ENCODE data around the gene KASH5.

The KASH5 gene

DNA sequence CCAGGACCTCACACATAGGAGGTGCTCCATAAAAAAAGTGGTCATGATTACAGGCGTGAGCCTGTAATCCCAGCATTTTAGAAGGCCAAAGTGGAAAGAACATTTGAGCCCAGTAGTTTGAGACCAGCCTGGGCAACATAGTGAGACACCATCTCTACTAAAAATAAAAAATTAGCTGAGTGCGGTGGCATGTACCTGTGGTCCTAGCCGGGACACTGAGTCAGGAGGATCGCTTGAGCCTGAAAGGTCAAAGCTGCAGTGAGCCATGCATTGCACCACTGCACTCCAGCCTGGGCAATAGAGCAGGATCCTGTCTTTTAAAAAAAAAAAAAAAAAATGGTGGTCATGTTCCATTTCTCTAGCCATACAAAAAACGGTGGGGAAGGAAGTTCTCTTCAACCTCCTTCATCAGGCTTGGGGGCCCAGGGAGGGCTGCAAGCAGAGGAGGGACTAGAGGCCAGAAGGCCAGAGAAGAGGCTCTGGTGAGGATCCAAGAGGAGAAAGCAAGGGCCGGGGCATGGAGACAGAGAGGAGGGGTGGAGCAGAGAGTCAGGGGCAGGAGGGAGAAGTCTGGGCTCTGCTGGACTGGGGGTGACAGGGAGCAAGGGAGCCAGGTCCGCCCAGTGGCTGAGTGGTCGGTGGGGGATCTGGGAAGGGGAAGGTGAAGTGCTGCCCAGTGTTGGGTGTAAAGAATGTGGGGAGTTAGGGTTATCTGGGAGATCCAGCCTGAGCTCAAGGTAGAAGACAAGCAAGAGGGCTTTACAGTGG, 8.9 kb downstream of the KASH5 start:
- Histone ChIP-seq H3K4me3 (ENCODE audit: insufficient read depth, low read depth, low read length, poor library complexity, severe bottlenecking) (no peak overlapping the region), H3K27me3 (replicated peaks; ENCODE audit: control insufficient read depth, insufficient read depth, low read length, poor library complexity, severe bottlenecking) (no peaks in the 10 kb centered on the region), H3K36me3 (ENCODE audit: control insufficient read depth, insufficient read depth, low read length) (no peaks in the 10 kb centered on the region)

DNA sequence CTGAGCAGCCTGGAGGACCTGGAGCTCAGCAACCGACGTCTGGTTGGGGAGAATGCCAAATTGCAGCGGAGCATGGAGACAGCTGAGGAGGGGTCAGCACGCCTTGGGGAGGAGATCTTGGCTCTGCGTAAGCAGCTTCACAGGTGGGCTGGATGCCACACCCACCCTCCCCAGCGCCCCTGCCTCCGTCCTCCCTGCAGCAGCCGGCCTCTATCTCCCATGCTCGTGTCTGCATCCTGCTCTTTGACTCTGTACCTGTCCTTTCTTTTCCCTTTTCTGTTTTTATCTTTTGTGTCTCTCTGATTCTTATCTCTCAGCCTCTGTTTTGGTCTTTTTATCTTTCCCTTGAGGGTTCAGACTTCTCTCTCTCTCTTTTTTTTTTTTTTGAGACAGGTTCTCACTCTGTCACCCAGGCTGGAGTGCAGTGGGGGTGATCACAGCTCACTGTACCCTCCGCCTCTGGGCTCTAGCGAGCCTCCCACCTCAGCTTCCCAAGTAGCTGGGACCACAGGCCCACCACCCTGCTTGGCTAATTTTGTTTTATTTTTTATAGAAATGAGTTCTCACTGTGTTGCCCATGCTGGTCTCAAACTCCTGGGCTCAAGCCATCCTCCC, 10.1 kb downstream of the KASH5 start:
- no peaks in the 10 kb centered on the region for H3K36me3 ChIP-seq (ENCODE audit: control insufficient read depth, insufficient read depth, low read length)

More for the DNA sequence above, 8.9 kb downstream of the KASH5 start:
- Histone ChIP-seq H3K27ac (ENCODE audit: insufficient read depth, low read length, poor library complexity, severe bottlenecking) (no peak overlapping the region), H3K4me1 (ENCODE audit: control insufficient read depth, insufficient read depth, low read length, poor library complexity, severe bottlenecking) (peaks cover 11% of the 10 kb centered on the region), H3K9me3 (ENCODE audit: control insufficient read depth, low read length) (no peaks in the 10 kb centered on the region)
- DNase-seq = no peak

DNA sequence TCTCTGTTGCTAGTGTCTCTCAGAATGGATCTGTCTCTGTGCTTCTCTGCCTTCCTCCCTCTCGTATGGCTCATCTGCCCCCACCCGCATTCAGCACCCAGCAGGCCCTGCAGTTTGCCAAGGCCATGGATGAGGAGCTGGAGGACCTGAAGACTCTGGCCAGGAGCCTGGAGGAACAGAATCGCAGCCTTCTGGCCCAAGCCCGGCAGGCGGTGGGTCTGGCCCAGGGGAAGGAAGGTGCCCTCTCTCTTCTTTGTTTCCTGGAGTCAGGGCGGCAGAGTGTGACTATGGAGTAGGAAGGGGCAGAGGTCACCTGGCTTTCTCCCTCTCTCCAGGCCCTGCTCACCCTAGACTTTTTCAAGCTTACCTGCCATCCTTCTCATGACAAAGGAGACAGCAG, 10.9 kb downstream of the KASH5 start:
- Histone ChIP-seq H3K9me3 (ENCODE audit: control insufficient read depth, low read length) (no peaks in the 10 kb centered on the region), H3K27ac (ENCODE audit: insufficient read depth, low read length, poor library complexity, severe bottlenecking) (no peak overlapping the region), H3K4me1 (ENCODE audit: control insufficient read depth, insufficient read depth, low read length, poor library complexity, severe bottlenecking) (peaks cover 9% of the 10 kb centered on the region), H3K4me3 (ENCODE audit: insufficient read depth, low read depth, low read length, poor library complexity, severe bottlenecking) (no peak overlapping the region), H3K36me3 (ENCODE audit: control insufficient read depth, insufficient read depth, low read length) (no peaks in the 10 kb centered on the region), H3K27me3 (replicated peaks; ENCODE audit: control insufficient read depth, insufficient read depth, low read length, poor library complexity, severe bottlenecking) (no peaks in the 10 kb centered on the region)
- DNase-seq = no peak

More for the DNA sequence above, 10.1 kb downstream of the KASH5 start:
- H3K4me1 ChIP-seq (ENCODE audit: control insufficient read depth, insufficient read depth, low read length, poor library complexity, severe bottlenecking) = peaks cover 9% of the 10 kb centered on the region
- H3K4me3 ChIP-seq (ENCODE audit: insufficient read depth, low read depth, low read length, poor library complexity, severe bottlenecking) = no peak overlapping the region
- no peaks in the 10 kb centered on the region for H3K9me3 ChIP-seq (ENCODE audit: control insufficient read depth, low read length)
- no peak overlapping the region for H3K27ac ChIP-seq (ENCODE audit: insufficient read depth, low read length, poor library complexity, severe bottlenecking)
- no peak for DNase-seq
- H3K27me3 ChIP-seq (replicated peaks; ENCODE audit: control insufficient read depth, insufficient read depth, low read length, poor library complexity, severe bottlenecking) = no peaks in the 10 kb centered on the region

DNA sequence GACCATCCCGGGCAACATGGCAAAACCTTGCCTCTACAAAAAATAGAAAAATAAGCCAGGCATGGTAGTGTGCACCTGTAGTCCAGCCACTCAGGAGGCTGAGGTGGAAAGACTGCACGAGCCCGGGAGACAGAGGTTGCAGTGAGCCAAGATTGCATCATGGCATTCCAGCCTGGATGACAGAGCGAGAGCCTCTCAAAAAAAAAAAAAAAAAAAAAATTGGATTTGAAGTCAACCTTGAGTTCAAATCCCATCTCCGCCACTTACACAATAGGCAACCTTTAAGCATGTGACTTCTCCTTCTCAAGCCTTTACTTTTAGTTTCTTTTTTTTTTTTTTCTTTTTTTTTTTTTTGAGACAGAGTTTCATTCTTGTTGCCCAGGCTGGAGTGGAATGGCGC, 12.0 kb downstream of the KASH5 start:
- H3K9me3 ChIP-seq (ENCODE audit: control insufficient read depth, low read length) = no peaks in the 10 kb centered on the region
- no peak overlapping the region for H3K4me3 ChIP-seq (ENCODE audit: insufficient read depth, low read depth, low read length, poor library complexity, severe bottlenecking)
- DNase-seq = no peak
- H3K27me3 ChIP-seq (replicated peaks; ENCODE audit: control insufficient read depth, insufficient read depth, low read length, poor library complexity, severe bottlenecking) = no peaks in the 10 kb centered on the region
- no peaks in the 10 kb centered on the region for H3K36me3 ChIP-seq (ENCODE audit: control insufficient read depth, insufficient read depth, low read length)
- H3K4me1 ChIP-seq (ENCODE audit: control insufficient read depth, insufficient read depth, low read length, poor library complexity, severe bottlenecking) = peaks cover 9% of the 10 kb centered on the region
- H3K27ac ChIP-seq (ENCODE audit: insufficient read depth, low read length, poor library complexity, severe bottlenecking) = no peak overlapping the region

DNA sequence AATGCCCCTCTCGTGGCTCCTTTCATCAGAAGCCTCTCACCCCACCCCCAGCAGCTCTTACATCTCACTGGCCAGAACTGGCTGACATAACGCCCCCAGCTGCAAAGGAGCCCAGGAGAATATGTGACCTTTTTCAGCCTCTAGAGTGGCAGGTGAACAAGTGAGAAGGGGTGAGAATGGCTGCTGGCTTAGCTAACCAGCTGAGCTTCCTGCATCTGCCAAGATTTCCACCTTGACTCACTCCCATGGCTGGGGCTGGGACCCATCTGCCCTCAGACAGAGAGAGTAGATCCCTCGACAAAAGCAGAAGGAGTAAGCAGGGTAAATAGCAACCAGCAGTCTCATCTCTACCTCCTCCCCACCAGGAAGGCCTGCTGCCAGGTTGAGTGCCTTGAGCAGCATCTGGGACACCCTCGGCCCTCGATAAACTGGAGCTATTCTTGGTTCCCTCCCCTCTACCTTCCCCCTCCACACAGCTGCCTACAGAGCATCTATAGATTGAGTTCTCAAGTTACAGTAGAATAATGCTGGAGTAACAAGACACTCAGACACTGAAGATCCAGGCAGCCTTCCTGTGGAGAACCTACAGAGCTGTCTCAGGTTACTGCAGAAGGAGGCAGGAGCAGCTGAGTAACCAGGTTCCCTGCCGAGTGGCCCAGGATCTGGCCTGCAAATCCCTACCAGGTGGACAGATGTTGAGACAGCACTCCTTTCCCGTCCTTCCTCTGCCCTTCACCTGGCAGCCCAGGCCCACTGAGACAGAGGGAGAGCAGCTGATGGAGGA, 15.5 kb downstream of the KASH5 start:
- Histone ChIP-seq H3K4me3 (ENCODE audit: insufficient read depth, low read depth, low read length, poor library complexity, severe bottlenecking) (no peak overlapping the region), H3K27ac (ENCODE audit: insufficient read depth, low read length, poor library complexity, severe bottlenecking) (no peak overlapping the region), H3K4me1 (ENCODE audit: control insufficient read depth, insufficient read depth, low read length, poor library complexity, severe bottlenecking) (peaks cover 18% of the 10 kb centered on the region), H3K9me3 (ENCODE audit: control insufficient read depth, low read length) (no peaks in the 10 kb centered on the region), H3K27me3 (replicated peaks; ENCODE audit: control insufficient read depth, insufficient read depth, low read length, poor library complexity, severe bottlenecking) (no peaks in the 10 kb centered on the region), H3K36me3 (ENCODE audit: control insufficient read depth, insufficient read depth, low read length) (no peaks in the 10 kb centered on the region)
- no peak for DNase-seq

DNA sequence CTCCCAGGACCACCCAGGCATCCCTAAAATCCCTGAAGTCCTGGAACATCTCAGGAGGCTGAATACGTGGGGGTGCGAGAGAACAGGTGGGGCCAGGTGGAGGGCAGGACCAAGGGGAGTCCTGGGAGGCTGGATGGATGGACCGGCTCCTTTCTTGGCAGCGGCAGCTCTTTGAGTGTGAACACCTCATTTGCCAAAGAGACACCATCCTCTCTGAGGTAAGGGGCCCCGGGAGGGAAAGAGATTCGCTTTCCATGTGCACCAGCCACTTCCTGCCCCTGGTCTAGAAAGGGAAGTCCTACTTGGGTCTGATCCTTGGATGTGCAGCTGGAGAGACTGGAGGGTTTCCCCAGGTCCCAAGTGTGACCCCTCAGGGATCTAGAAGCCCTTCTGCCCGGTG, 19.0 kb downstream of the KASH5 start:
- no peak overlapping the region for H3K27ac ChIP-seq (ENCODE audit: insufficient read depth, low read length, poor library complexity, severe bottlenecking)
- no peaks in the 10 kb centered on the region for H3K27me3 ChIP-seq (replicated peaks; ENCODE audit: control insufficient read depth, insufficient read depth, low read length, poor library complexity, severe bottlenecking)
- no peak for DNase-seq
- no peaks in the 10 kb centered on the region for H3K36me3 ChIP-seq (ENCODE audit: control insufficient read depth, insufficient read depth, low read length)
- no peaks in the 10 kb centered on the region for H3K9me3 ChIP-seq (ENCODE audit: control insufficient read depth, low read length)
- no peak overlapping the region for H3K4me3 ChIP-seq (ENCODE audit: insufficient read depth, low read depth, low read length, poor library complexity, severe bottlenecking)
- peaks cover 45% of the 10 kb centered on the region for H3K4me1 ChIP-seq (ENCODE audit: control insufficient read depth, insufficient read depth, low read length, poor library complexity, severe bottlenecking)

DNA sequence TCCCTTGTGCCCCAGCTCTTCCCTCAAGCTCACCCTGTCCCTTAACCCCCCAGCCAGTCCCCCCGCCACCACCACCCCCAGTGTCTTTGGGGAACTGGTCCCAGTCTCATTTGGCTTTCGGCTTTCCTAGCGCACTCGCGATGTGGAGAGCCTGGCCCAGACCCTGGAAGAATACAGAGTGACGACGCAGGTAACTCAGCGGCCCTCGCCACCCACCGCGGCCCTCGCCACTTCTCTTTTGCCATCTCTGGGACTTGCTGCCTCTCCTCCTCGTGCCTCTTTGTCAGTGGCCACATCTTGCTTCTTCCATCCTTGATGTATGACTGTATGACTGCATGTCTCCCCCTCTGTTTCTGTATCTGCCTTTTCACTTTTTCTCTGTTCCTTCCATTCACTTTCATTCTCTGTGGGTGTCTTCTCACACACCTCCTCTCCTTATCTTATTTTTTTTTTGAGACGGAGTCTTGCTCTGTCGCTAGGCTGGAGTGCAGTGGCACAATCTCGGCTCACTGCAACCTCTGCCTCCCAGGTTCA, 19.5 kb downstream of the KASH5 start:
- Histone ChIP-seq H3K4me3 (ENCODE audit: insufficient read depth, low read depth, low read length, poor library complexity, severe bottlenecking) (no peak overlapping the region), H3K9me3 (ENCODE audit: control insufficient read depth, low read length) (no peaks in the 10 kb centered on the region), H3K36me3 (ENCODE audit: control insufficient read depth, insufficient read depth, low read length) (no peaks in the 10 kb centered on the region), H3K27me3 (replicated peaks; ENCODE audit: control insufficient read depth, insufficient read depth, low read length, poor library complexity, severe bottlenecking) (no peaks in the 10 kb centered on the region), H3K27ac (ENCODE audit: insufficient read depth, low read length, poor library complexity, severe bottlenecking) (no peak overlapping the region), H3K4me1 (ENCODE audit: control insufficient read depth, insufficient read depth, low read length, poor library complexity, severe bottlenecking) (peaks cover 48% of the 10 kb centered on the region)
- no peak for DNase-seq

DNA sequence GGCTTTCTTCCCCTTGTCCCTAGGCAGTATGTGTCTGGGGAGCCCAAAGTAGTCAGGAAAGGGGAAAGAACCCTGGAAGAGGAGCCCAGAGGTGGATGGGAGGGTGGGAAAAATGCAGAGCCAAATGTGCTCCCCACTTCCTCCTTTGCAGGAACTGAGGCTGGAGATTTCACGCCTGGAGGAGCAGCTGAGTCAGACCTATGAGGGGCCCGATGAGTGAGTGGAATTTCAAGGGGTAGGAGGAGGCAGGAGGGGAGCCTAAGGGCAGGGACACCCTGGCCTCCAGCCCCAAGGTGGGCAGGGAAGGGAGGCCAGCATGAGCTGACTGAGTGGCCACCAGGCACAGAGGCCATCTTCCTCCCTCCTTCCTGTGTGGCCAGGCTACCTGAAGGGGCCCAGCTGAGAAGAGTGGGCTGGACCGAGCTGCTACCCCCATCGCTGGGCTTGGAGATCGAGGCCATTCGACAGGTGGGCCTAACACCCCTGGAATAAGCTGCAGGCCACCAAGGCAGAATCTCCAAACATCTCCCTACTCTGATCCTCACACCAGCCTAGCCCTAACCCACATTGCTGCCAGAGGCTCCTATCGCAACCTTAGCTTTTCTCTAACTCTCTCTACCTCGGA, 20.9 kb downstream of the KASH5 start:
- H3K36me3 ChIP-seq (ENCODE audit: control insufficient read depth, insufficient read depth, low read length) = no peaks in the 10 kb centered on the region
- peak overlapping the region; percentile 57 for H3K27ac ChIP-seq (ENCODE audit: insufficient read depth, low read length, poor library complexity, severe bottlenecking)
- no peaks in the 10 kb centered on the region for H3K27me3 ChIP-seq (replicated peaks; ENCODE audit: control insufficient read depth, insufficient read depth, low read length, poor library complexity, severe bottlenecking)
- H3K4me3 ChIP-seq (ENCODE audit: insufficient read depth, low read depth, low read length, poor library complexity, severe bottlenecking) = peak overlapping the region; percentile 13
- DNase-seq = no peak
- peaks cover 48% of the 10 kb centered on the region for H3K4me1 ChIP-seq (ENCODE audit: control insufficient read depth, insufficient read depth, low read length, poor library complexity, severe bottlenecking)
- no peaks in the 10 kb centered on the region for H3K9me3 ChIP-seq (ENCODE audit: control insufficient read depth, low read length)

DNA sequence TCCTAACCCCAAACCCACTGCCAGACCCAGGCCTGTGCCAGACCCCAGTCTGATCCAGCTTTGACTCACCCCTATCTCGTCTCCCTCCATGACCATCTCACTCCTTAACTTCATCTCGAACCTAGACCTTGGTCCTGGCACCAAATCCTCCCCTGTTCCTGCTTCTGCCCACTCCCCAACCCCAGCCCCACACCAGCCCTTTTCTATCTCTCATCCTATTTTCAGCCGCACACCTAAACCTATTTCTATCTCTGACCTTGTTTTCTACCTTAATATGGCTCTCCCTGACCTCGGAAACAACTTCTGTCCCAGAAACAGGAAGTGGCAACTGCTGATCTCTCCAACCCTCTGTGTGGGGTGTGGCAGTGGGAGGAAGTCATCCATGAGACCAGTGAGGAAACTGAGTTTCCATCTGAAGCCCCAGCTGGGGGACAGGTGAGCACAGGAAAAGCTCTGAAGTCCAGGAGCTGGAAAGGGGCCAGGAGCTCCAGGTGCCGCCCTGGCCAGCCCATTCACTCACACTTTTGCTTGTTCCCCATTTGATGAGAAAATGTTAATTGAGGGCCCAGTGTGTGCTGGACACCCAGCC, 21.5 kb downstream of the KASH5 start:
- peak overlapping the region; percentile 57 for H3K27ac ChIP-seq (ENCODE audit: insufficient read depth, low read length, poor library complexity, severe bottlenecking)
- H3K27me3 ChIP-seq (replicated peaks; ENCODE audit: control insufficient read depth, insufficient read depth, low read length, poor library complexity, severe bottlenecking) = no peaks in the 10 kb centered on the region
- peaks cover 48% of the 10 kb centered on the region for H3K4me1 ChIP-seq (ENCODE audit: control insufficient read depth, insufficient read depth, low read length, poor library complexity, severe bottlenecking)
- no peak for DNase-seq
- H3K4me3 ChIP-seq (ENCODE audit: insufficient read depth, low read depth, low read length, poor library complexity, severe bottlenecking) = peak overlapping the region; percentile 13
- no peaks in the 10 kb centered on the region for H3K9me3 ChIP-seq (ENCODE audit: control insufficient read depth, low read length)
- no peaks in the 10 kb centered on the region for H3K36me3 ChIP-seq (ENCODE audit: control insufficient read depth, insufficient read depth, low read length)

Data from effector memory CD4-positive, alpha-beta T cell (primary cell).